Raji (cell line): ENCODE data around the gene PLA2G2C.

Source experiments
- POLR2A ChIP-seq: IDR thresholded peaks from 2 replicates; pipeline ENCODE4 v1.6.1; 2011; ENCODE audit warnings: low read depth, low read length, control low read depth; ENCODE audit not compliant: insufficient read depth

PLA2G2C gene

DNA sequence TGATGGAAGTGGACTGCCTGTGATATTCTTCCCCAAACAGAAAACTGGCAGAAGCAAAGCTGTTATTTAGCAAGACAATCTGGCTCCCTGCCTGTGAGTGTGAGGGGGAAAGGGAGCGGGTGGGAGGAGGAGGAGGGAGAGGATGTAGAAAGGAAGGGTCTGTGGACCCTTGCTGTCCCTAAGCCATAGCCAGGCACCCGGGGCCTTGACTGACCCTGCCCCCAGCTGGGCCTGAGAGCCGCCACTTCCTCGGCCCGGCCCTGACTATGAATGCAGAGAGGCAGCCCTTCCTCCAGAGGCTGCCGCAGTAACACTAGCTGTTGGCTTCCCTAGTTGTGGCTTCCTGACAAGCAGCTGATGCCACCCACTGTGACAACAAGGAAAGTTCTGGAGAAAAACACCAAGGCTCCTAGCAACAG, 33.3 kb downstream of the PLA2G2C start:
- TF ChIP-seq POLR2A: no peak

DNA sequence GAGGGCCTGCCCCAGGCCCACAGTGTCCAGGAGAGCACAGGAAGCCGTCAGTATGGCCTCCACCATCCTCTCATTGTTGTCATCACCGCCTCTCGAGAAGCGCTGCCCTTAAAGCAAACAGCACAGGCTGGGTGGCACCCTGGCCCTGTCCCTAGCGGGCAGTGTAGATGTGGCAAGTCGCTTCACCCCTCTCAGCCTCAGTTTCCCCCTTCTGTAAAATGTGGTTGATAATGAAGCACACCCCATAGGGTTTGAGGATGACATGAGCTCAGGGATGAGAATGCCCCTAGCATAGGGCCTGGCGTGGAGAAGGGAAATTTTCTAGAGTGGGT, 33.8 kb downstream of the PLA2G2C start:
- TF ChIP-seq POLR2A: no peak

DNA sequence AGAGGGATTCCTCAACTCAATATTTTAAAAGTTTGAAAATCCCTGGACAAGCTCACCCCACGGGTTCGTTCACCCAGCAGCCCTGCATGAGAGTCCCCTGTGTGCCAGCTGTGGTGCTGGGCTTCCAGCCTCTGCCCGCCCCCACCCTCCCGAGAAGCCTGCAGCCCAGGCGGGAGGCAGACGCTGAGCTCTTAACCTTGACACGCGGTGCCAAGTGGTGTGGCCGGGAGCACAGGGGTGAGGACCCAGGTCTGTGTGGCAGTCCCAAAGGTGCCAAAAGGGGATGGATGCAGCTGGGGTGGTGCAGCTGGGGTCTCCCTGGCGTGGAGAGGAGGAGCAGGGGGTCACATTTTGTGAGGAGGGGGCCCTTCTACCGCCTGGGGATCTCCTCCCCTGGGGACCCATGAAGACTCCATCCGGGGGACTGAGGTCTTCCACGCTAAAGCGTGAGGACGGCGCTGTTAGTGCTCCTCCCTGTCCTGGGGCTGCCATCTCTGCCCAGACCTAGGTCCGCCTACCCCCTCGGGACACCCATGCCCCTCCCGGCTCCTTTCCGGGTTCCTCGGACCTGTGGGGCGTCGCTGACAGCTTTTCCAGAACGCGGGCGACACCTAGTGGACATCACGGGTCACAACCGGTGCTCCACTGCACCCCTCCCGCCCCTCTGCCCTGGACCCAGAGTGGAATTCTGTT, 34.3 kb downstream of the PLA2G2C start:
- TF ChIP-seq POLR2A: no peak

DNA sequence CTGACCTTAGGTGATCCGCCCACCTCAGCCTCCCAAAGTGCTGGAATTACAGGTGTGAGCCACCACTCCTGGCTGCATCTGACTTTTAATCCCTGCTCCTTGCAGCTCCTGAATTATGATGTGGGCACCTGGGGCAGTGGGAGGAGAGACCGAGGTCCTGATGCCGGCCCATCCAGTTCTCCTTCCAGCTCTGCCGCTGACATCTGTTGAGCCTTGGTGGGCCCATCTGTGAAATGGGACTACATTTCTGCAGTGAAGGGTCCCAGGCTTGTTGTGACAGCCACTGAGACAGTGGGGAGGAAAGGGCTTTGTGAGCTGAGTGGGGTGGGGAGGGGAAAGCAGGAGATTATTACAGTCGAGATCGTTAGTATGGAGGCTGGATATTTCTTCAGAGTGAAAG, 35.3 kb downstream of the PLA2G2C start:
- no peak for TF ChIP-seq POLR2A

DNA sequence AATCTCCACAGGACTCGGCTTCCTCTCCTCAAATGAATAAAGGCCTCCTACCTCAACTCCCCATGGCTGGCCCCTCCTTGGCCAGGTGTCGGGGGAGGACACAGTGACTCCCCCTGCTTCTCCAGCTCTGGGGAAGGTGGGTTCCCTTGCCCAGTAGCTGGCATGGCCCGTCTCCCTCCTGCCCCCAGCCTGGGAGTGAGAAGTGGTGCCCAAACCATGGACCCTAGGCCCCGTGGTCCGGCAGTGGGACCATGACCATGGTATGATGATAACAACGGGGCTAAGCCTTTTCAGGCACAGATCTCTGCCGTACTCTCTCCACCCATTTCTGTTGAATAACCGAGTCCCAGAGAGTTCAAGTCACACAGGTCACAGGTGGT, 36.0 kb downstream of the PLA2G2C start:
- no peak for TF ChIP-seq POLR2A

DNA sequence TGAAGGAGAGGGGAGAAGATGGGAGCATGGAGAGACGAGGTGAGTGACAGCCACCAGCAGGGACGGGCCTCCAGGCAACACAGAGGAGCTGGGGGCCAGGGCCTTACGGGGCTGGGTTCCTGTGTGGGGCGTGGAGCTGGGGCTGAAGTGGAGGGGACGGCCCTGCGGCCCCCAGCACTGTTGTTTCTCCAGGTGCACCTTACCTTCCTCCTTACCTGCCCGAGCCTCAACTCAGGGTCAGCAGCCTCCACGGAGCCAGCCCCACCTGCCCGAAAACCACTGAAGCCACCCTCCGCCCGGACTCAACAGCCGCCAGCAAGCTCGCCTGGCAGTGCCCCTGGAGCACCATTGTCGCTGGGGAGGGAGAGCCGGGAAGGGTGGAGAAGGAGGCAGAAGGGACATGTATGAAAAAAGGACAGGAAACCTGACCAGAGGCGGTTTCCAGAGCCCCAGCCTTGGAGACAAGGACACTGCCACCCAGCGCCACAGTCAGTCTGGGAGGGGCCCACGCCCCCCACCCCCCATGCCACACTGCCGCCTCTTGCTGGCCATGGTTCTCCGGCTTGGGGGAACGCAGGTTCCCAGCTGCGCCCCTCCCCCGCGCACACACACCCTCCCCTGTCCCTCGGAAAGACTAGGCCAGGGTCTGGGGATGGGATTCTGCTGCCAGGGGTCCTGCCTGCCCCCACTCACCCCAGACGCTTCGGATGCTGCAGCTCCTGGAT, 36.6 kb downstream of the PLA2G2C start:
- no peak for TF ChIP-seq POLR2A

DNA sequence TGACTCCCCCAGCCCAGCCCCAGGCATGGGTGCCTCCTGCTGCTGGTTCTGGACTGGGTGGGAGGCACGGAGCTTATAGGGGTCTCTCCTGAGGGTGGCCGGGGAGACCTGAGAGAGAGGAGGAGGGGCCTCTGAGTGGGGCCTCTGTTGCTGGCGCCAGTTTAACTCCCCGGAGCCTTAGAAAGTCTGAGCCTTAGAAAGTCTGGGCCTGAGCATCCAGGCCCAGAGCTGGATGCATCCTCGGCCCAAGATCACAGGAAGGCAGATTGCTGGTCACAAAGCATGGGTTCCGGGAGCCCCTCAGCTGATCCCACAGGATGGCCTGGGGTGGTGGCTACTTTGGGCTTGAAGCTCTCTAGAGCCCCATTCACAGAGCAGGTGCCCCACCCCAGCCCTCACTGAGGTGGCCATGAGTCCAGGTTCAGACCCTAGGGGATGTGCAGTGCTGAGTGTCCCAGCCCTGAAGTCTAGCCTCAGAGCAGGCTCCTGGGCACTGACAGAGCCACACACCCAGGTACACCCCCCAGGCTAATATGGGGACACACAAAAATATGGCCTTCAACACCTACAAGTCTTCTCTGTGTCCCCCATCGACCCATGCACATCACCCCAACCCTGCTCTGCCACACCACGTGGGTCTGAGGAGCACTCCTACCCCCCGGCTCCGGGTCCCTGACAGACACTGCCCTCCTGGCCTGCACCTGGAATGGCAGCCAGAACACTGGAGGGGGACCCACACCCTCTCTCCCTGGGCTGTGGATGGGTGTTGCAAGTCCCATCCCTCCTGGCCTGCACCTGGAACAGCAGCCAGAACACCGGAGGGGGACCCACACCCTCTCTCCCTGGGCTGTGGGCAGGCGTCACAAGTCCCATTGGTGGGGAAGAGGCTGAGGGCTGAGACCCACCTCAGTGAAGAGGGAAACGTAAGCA, 37.5 kb downstream of the PLA2G2C start:
- no peak for TF ChIP-seq POLR2A

DNA sequence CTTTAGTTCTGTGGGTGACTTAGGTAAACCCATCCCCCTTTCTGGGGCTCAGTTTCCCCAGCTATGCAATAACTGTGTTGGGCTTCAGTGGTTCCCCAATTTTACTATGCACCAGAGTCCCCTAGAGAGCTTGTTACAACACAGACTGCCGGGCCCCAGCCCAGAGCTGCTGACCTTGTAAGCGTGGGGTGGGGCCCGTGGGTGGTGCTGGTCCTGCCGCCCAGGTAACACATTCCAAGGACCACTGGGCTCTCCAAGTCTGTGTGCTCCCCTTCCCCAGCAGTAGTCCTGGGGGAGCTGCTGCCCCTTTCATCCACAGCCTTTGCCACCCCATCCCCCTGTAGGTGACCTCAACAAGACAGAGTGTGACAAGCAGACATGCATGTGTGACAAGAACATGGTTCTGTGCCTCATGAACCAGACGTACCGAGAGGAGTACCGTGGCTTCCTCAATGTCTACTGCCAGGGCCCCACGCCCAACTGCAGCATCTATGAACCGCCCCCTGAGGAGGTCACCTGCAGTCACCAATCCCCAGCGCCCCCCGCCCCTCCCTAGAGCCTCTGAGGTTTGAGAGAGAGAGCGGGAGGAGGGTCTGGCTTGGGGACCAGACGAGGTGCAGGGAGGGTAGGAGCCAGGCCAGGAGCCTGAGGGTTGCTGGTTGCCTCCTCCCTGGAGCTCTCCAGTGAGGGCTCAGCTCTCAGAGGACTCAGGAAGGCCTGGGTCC, 38.3 kb downstream of the PLA2G2C start:
- no peak for TF ChIP-seq POLR2A

DNA sequence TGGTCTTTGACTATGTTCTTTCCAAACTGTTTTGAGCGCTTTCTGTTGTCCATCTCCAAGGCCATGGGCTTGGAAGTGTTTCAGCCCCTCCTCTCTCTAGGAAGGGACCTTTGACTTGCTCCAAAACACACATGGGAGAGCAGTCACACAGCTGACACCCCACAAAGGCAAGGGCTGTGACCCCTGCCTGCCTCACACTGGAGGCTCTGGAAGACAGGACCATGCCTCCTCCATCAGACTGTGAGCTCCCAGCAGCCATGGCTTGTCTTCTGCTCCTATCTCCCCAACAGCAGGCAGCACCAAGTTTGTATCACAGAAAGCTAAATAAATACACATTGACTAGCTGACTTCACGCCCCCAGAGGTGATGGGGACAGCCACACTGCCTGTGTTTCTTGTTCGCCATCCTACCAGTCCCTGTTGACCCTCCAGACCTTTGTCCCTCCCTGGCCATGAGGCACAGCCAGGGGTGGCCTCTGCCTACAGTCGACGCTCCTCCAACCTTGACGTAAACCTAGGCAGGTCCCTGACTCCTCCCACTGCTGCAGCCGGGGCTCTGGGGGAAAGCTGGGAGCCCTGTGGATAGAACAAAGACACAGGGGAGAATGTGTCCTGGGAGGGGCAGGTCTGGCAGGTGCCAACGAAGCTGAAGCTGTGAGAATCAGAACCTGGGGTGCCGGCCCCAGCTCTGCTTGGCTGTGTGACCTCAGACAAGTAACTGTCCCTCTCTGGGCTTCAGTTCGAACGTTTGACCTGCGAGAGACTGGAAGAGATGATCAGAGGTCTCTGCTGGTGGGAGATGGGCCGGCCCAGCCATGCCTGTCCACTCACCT, 42.4 kb downstream of the PLA2G2C start:
- no peak for TF ChIP-seq POLR2A

DNA sequence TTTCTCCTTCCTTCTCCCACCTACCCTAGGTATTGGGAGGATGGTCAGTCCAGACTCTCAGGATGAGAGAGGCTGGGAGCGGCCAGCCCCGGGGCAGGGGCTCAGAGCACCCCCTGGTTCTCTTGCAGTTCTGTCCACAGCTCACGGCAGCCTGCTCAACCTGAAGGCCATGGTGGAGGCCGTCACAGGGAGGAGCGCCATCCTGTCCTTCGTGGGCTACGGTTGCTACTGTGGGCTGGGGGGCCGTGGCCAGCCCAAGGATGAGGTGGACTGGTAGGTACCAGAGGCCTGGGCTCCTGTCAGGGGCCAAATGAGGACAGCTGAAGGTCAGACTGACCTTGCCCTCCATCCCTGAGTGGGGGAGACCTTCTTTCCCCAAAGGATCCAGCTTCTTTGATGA, 43.0 kb downstream of the PLA2G2C start:
- TF ChIP-seq POLR2A: no peak

DNA sequence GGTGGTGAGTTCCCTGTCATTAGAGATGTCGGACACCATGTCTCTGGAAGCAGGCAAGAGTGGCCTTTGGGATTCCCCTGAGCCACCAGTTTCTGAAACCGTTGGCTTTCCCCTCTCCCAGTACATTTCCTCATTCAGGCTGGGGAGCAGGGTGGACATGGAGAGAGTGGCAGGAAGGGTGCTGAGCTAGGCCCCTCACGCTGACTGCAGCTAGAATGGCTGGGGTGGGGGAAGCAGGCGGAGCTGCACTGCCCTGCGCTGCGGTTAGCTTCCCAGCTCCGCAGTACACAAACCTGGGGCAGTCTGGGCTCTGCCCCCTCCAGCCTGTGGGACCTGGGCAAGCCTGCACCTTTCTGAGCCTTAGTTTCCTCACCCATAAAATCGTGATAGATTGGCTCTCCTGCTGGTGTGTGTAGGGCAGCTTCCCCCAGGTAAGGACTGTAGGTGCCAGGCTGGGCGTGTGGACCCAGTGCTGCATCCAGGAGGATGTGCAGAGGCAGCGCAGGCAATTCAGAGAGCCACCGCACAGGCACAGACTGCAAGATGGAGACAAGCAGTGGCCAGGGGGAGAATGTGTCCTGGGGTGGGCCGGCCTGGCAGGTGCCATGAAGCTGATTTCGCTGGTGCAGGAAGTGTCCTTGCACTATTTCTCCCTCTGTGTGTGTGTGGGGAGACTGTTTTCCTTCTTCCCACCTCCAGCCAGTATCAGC, 44.2 kb downstream of the PLA2G2C start:
- TF ChIP-seq POLR2A: no peak

DNA sequence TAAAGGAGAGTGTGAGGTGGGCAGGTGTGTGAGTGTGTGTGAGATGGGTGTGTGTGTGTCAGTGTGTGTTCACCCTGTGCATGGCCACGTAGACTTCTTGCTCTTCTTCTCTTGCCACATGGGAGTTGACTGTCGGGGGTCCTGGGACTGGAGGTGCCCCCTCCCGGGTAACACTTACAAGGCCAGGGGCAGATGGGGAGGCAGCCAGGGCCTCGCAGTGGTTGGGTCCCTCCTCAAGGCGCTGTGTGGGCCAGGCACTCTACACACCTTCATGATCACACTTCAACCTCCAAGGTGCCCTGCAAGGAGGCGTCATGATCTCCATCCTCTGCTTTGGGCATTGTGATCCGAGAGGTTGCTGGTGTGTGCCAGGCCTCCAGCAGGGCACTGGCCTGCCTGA, 44.9 kb downstream of the PLA2G2C start:
- TF ChIP-seq POLR2A: no peak

DNA sequence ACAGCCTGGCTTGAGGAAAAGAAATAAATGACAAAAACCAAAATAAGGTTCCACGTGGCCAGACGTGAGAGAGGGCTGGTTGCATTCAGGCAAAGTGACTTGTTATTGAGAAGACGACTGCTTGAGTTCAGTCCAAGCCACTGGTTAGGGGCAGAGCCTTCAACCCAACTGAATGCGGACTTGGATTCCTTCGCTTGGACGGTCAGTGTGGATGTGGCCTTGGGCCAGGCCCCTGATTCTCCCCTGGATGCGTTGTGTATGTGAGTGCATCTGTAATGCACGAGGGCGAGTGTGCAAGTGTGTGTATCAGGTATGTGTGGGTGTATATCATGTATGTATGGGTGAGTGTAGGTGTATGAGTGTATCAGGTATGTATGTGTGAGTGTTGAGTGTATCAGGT, 45.3 kb downstream of the PLA2G2C start:
- no peak for TF ChIP-seq POLR2A
